Upper lobe of left lung (tissue), 6 donors: ENCODE results near the gene FMC1. TPM values are rescaled to one million over a fixed set of nuclear protein-coding genes. Genes with fewer than 3 reads are reported as not detected.
"Not testable (repeated sequence)": the region's sequence is repeated elsewhere in the genome, so short reads cannot be mapped to it uniquely, and the experiment has no call there.

Experiments used
- ATAC-seq, 2 donors: fragments of 200-7000 bp; cut with Tn5 transposase; one replicate each; pipeline ENCODE4 v1.9.1; 2022; ENCODE audit warnings: mild to moderate bottlenecking in 2 of 2, moderate library complexity in 2 of 2; ENCODE audit not compliant: low FRiP score in 2 of 2
- DNase-seq, 2 donors: peaks; one replicate each; pipeline ENCODE4 v3.0.0-alpha.2; 2019 to 2020
- H3K27ac ChIP-seq, 4 donors: fragments of 200-600 bp; sonication (generic); one replicate each; pipeline ENCODE4 v1.5.1; 2016 to 2019
- H3K27me3 ChIP-seq, 4 donors: fragments of 200-600 bp; sonication (generic); one replicate each; pipeline ENCODE4 v1.5.1; 2017 to 2019
- H3K36me3 ChIP-seq, 4 donors: fragments of 200-600 bp; sonication (generic); one replicate each; pipeline ENCODE4 v1.5.1; 2016 to 2019
- H3K4me1 ChIP-seq, 4 donors: fragments of 200-600 bp; sonication (generic); one replicate each; pipeline ENCODE4 v1.5.1; 2018 to 2019
- H3K4me3 ChIP-seq, 4 donors: fragments of 200-600 bp; sonication (generic); one replicate each; pipeline ENCODE4 v1.5.1; 2017 to 2019; ENCODE audit warnings: mild to moderate bottlenecking in 2 of 4, moderate library complexity in 1 of 4
- H3K9me3 ChIP-seq, 4 donors: fragments of 200-600 bp; sonication (generic); one replicate each; pipeline ENCODE4 v1.5.1; 2018 to 2019
- CTCF ChIP-seq, 6 experiments: fragments of 450-650 bp in 4 of 6; fragments of 200-600 bp in 2 of 6; sonication (generic) in 2 of 6; IDR thresholded peaks; one replicate each; pipeline ENCODE4 v1.5.1; 2016 to 2019; ENCODE audit warnings: antibody characterized with exemption in 6 of 6
- EP300 ChIP-seq, 4 donors: sonication (generic); formaldehyde crosslinking; IDR thresholded peaks; one replicate each; pipeline ENCODE4 v1.5.1; 2017; ENCODE audit warnings: antibody characterized with exemption in 4 of 4, control low read depth in 2 of 4
- POLR2A ChIP-seq, 4 donors: fragments of 450-650 bp; IDR thresholded peaks; one replicate each; pipeline ENCODE4 v1.5.1; 2016 to 2017; ENCODE audit warnings: antibody characterized with exemption in 4 of 4, mild to moderate bottlenecking in 2 of 4
- POLR2AphosphoS5 ChIP-seq, 2 donors: sonication (generic); formaldehyde crosslinking; IDR thresholded peaks; one replicate each; pipeline ENCODE4 v1.5.1; 2017; ENCODE audit warnings: antibody characterized with exemption in 2 of 2
- WGBS, 2 donors: methylation state at CpG; one replicate each; pipeline ENCODE4 v1.1.5; 2017 to 2018; 5-methylcytosine and 5-hydroxymethylcytosine counted together
- total RNA-seq, 6 donors: library from RNA; depleted of rRNA in 4 of 6; stranded (reverse); fragments of >200 nt in 4 of 6; gene quantifications; one replicate each; pipeline versions ENCODE4 v1.1.0 to v1.2.1, GENCODE V29; 2016 to 2021
- donor health status: DM: no; HTN: no; CAD: no; lungs with moderate emphysema.
- donor health status: DM: no; HTN: yes; CAD: no; lungs with severe emphysema.

FMC1 gene
- total RNA-seq, 6 donors from 2014 or later: 2.1 to 19.7 (median 9.2) TPM

- H3K9me3 ChIP-seq: no peaks in the 10 kb centered on the region
- DNase-seq: no peak
- ATAC-seq: no peak
- H3K4me1 ChIP-seq: no peaks in the 10 kb centered on the region
- 73 to 76% methylated on average over 3 of the region's 3 CpGs for WGBS, 2 donors
- no peaks in the 10 kb centered on the region for H3K36me3 ChIP-seq
- no peaks in the 10 kb centered on the region for H3K27me3 ChIP-seq
- TF ChIP-seq EP300 (IDR thresholded peaks at IDR 0.05): no peak
- TF ChIP-seq CTCF (IDR thresholded peaks at IDR 0.05): no peak
- TF ChIP-seq POLR2A (IDR thresholded peaks at IDR 0.05): no peak
- TF ChIP-seq POLR2AphosphoS5 (IDR thresholded peaks at IDR 0.05): no peak
- H3K27ac ChIP-seq: no peak overlapping the region
- no peak overlapping the region for H3K4me3 ChIP-seq
Observed at GRCh38 chr7:139330333-139331030, 10.7 kb upstream of the FMC1 start.

DNA sequence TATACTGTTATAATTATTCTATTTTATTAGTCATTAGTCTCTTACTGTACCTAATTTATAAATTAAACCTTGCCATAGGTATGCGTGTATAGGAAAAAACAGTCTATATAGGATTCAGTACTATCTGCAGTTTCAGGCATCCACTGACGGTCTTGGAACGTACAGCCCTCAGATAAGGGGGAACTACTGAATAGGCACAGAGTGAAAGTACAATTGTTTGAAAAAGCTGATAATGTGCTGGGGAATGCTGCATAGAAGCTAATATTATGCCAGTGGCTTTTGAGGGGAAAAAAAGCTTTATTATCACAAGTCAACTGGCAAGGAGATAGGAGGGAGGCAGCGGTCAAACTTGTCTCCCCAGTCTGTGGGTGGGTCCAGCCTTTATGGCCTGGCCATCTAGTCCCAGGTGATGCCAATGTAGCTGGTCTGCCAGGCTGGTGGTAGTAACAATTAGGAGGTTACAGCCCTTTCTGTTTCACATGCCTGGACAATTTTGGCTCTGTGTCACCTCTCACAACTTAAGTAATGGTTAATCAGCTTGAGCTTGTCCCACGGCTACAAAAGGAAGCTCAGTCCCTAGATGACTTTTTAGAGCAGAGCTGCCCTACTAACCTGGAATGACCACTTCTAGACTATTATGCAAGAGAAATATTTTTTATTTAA, 8.3 kb upstream of the FMC1 start:
- ATAC-seq: no peak
- DNase-seq: no peak

DNA sequence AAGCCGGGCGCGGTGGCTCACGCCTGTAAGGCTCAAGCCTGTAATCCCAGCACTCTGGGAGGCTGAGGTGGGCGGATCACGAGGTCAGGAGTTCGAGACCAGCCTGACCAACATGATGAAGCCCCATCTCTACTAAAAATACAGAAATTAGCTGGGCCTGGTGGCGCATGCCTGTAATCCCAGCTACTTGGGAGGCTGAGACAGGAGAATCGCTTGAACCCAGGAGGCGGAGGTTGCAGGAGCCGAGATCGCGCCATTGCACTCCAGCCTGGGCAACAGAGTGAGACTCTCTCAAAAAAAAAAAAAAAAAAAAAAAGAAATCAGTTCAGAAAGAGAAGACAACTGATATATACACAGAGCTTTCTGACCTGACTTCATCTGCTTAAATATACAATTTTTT, 7.7 kb upstream of the FMC1 start:
- not testable (repeated sequence) for H3K27me3 ChIP-seq, DNase-seq, H3K4me1 ChIP-seq, H3K36me3 ChIP-seq, H3K4me3 ChIP-seq, ATAC-seq, H3K27ac ChIP-seq, H3K9me3 ChIP-seq
- 92 to 96% methylated on average over 13 of the region's 13 CpGs for WGBS, 2 donors

More for the DNA sequence above, 8.3 kb upstream of the FMC1 start:
- no peak overlapping the region for H3K27ac ChIP-seq
- TF ChIP-seq POLR2AphosphoS5 (IDR thresholded peaks at IDR 0.05) (no peak), POLR2A (IDR thresholded peaks at IDR 0.05) (no peak), CTCF (IDR thresholded peaks at IDR 0.05) (no peak), EP300 (IDR thresholded peaks at IDR 0.05) (no peak)
- H3K36me3 ChIP-seq: no peaks in the 10 kb centered on the region
- H3K27me3 ChIP-seq: no peaks in the 10 kb centered on the region
- no peaks in the 10 kb centered on the region for H3K9me3 ChIP-seq
- no peak overlapping the region for H3K4me3 ChIP-seq
- no peaks in the 10 kb centered on the region for H3K4me1 ChIP-seq
- 61 to 67% methylated on average over 5 of the region's 5 CpGs for WGBS, 2 donors

DNA sequence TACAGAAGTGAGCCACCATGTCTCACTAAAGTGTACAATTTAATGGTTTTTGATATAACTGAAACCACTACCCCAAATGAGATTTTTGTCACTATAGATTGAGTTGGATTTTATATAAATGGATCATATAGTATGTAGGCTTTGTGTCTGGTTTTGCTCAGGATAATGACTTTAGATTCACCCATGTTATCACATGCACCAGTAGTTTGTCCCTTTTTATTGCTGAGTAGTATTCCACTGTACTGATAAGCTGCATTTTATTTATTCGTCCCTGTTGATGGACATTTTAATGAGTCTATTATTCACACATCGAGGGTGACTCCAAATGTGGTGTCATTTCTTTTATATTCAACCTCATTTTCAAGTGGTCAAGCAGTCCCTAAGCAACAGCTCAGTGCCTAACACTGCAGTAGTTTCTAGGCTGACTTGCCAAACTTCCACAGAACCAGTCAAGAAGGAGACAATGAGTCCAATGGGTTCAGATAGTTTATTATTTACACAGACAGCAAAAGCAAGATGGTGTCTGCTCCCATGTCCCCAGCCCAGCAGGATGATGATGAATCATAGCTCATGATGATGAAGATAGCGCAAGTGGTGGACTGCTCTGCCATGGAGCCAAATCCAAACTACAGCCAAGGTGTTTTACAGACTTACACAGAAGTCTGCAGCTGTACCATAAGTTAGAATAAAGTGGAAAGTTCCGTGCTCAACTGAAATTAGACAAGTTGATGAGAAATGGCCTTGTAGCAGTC, 6.6 kb upstream of the FMC1 start:
- Histone ChIP-seq H3K27me3 (no peaks in the 10 kb centered on the region), H3K4me3 (no peak overlapping the region), H3K4me1 (no peaks in the 10 kb centered on the region), H3K9me3 (peaks cover 0 to 2% (median 0%) of the 10 kb centered on the region in 4 donors), H3K36me3 (no peaks in the 10 kb centered on the region), H3K27ac (no peak overlapping the region)
- 92 to 94% methylated on average over 4 of the region's 4 CpGs for WGBS, 2 donors
- DNase-seq: no peak
- ATAC-seq: no peak
- TF ChIP-seq POLR2AphosphoS5 (IDR thresholded peaks at IDR 0.05) (no peak), POLR2A (IDR thresholded peaks at IDR 0.05) (no peak), EP300 (IDR thresholded peaks at IDR 0.05) (no peak), CTCF (IDR thresholded peaks at IDR 0.05) (no peak)

DNA sequence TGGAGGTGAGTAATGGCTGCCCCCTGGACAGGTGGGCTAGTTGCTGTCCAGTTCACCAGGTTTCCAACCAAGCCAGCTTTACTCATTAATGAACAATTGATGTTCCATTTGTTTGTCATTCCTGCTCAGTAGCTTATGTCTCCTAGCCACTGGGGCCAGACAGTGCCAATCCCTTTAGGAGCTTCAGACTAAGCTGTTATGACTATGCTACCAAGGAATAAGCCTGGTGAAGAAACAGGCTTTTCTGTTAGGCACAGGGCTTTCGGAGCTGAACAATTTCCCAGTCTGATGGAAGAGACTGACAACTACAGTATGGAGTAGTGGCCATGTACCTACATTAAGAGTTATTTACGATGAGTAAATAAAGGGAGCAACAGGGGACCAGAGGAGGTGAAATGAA, 2.1 kb upstream of the FMC1 start:
- H3K9me3 ChIP-seq: peaks cover 0 to 6% (median 0%) of the 10 kb centered on the region in 4 donors
- peaks cover 6 to 14% (median 9%) of the 10 kb centered on the region in 4 donors for H3K4me1 ChIP-seq
- H3K27ac ChIP-seq: no peak overlapping the region

More for the DNA sequence above, 2.1 kb upstream of the FMC1 start:
- Histone ChIP-seq H3K27me3 (no peaks in the 10 kb centered on the region), H3K36me3 (no peaks in the 10 kb centered on the region), H3K4me3 (no peak overlapping the region)
- ATAC-seq: no peak
- TF ChIP-seq CTCF (IDR thresholded peaks at IDR 0.05): no peak
- TF ChIP-seq POLR2AphosphoS5 (IDR thresholded peaks at IDR 0.05): no peak
- TF ChIP-seq EP300 (IDR thresholded peaks at IDR 0.05): no peak
- TF ChIP-seq POLR2A (IDR thresholded peaks at IDR 0.05): no peak
- 98 to 100% methylated on average over 2 of the region's 2 CpGs for WGBS, 2 donors
- DNase-seq: no peak
